IPS-NIHi7 (cell line): ENCODE results near the gene RGS7.
"Not testable (repeated sequence)": the region's sequence is repeated elsewhere in the genome, so short reads cannot be mapped to it uniquely, and the experiment has no call there.

ENCODE experiments used
- DNase-seq: peaks from one replicate; pipeline ENCODE4 v3.0.0; 2012; ENCODE audit warnings: mixed read lengths; ENCODE audit errors: extremely low spot score

The RGS7 gene

GRCh38 chr1:241140670-241141069 lies 216.3 kb downstream of the RGS7 start:
- no peak for DNase-seq

DNA sequence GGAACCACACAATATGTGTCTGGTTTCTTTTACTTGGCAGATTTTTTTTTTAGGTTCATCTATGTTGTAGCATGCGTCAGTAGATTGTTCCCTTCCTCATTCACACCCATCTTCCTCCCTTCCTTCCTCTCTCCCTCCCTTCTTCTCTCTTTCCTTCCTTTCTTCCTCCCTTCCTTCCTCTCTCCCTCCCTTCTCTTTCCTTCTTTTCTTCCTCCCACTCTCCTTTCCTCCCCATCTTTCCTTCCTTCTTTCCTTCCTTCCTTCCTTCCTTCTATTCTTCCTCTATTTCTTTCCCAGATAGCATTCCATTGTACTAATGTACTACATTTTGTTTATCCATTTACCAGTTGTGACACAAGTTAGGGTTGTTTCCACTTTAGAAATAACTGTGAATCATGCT lies 218.0 kb downstream of the RGS7 start:
- DNase-seq = no peak

- DNase-seq = no peak
Measured at GRCh38 chr1:241138248-241138647, 218.8 kb downstream of the RGS7 start.

DNA sequence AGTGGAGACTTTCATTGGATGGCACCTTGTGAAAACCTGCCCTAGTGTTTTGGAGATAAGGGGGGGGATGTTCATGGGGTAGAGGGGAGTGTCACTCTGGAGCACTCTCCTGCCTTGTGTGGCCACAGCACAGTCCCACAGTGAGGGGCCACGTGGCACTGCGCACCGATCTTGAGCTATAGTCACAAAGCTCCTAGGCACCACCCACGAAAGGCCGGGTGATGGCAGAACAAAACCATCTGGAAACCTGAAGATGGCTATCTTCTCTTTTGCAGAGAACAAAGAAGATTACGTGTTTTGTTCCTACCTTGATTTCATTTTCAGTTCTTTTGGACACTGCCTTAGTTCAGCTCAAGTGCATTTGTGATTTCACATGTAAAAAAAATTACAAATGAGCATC lies 220.6 kb downstream of the RGS7 start:
- no peak for DNase-seq

- DNase-seq = no peak
Measured at GRCh38 chr1:241131636-241132194, 225.3 kb downstream of the RGS7 start.

DNA sequence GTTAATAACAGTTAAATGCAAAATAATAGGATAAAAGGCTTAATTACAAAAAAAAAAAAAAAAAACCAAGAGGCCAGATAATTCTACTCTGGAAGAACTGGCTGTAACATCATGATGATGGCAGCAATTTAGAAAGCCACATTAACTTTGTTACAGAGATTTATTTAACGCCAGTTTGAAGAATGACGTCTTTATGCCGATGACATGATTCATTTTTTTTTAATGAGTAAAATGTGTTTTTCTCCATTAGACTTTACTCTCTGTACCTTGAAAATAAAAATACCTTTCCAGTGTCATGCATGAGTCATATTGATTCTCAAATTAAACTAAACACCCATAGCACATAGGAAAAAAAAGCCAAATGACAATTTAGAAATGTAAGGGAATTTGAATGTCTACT lies 226.1 kb downstream of the RGS7 start:
- no peak for DNase-seq

DNA sequence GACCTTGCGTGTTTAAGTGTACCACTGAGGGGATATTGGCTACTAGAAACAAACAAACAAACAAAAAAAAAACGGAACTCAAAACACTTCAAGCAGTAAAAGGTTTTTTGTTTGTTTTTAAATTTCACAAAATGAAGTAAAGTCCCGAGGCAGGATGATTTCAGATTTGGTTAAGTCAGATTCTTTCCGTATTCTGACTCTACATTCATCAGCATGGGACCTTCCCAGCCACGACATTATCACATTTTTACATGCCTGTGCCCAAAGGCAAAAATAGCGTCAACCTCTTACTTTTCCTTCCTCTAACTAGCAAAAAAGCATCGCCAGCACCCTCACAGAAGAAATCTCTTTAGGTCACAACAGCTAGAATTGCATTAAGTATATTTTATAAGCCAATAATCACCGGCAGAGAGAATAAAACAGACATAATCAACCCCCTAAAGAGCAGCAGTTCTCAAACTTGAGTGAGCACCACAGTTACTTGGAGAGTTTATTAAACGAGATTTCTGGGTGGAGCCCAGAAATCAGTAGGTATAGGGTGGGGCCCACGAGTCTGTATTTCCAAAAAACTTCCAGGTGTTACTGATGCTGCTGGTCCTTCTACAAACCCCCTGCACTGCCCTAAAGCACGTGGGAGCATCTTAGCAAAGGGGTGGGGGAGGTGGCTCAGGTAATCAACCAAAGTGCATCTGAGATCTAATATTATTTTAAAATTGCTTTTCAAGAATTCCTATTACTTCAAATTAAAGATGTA lies 227.6 kb downstream of the RGS7 start:
- DNase-seq = no peak

DNA sequence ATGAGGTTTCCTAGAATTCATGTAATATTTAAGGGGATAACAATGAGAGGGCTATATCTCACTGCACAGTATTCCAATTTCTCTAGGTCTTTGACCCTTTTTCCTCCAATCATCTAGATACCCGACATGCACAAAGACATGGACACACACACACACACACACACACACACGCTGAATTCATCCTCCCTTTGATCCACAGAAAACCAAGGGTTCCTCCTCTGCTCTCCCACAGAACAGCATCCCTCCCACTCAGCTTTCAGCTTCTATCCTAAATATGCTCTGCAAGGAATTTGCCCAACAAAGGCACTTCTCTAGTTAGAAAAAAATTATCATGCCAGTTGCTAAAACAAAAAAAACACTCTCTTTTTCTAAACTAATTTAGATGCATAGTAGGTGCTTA lies 231.7 kb downstream of the RGS7 start:
- DNase-seq = no peak

- no peak for DNase-seq
Measured at GRCh38 chr1:241118049-241118448, 239.0 kb downstream of the RGS7 start.

DNA sequence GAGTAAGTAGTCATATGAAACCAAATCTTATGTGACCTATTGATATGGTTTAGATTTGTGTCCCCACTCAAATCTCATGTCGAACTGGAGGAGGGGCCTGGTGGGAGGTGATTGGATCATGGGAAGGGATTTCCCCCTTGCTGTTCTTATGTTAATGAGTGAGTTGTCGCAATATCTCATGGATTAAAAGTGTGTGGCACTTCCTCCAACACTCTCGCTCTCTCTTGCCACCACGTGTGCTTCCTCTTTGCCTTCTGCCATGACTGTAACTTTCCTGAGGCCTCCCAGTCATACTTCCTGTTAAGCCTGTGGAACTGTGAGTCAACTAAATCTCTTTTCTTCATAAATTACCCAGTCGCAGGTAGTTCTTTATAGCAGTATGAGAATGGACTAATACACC lies 241.2 kb downstream of the RGS7 start:
- no peak for DNase-seq

GRCh38 chr1:241114699-241115233 lies 242.2 kb downstream of the RGS7 start:
- no peak for DNase-seq

DNA sequence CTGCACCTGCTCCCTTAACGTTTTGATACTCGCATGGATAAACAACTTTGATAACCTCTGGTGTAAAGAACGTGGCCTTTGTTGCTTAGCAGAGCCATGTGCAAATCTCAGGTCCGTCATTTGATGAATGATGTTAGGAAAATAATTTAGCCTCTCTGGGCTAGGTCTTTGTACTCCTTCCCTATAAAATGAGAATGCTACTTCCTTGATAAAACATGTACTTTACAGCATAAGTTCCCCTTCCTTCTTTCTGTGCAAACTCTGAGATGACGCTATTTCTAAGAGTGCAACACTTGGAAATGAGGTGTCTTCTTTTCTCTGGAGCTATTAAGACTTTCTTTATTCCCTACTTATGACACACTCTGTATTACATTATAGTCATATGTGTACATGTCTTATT lies 243.4 kb downstream of the RGS7 start:
- DNase-seq = no peak

- no peak for DNase-seq
Measured at GRCh38 chr1:241109039-241109438, 248.0 kb downstream of the RGS7 start.

DNA sequence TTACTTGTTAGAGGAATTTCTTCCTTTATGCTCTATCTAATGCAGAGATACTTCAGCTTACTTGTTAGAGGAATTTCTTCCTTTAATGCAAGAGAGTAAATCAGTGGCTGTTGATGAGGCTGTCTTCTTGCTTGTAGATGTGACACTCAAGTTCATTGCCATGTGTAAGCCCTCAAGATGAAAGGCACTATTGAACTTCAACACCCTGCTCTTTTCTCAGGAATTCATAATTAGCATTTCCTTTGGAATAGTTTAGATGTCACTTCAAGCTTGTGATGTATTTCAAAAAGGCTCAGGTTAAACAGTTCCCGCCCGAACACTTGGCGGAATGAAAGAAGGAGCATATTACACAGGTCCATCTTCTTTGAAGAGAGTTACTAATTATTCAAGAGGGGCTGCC lies 251.9 kb downstream of the RGS7 start:
- DNase-seq = no peak

- DNase-seq = no peak
Measured at GRCh38 chr1:241102664-241103063, 254.3 kb downstream of the RGS7 start.

DNA sequence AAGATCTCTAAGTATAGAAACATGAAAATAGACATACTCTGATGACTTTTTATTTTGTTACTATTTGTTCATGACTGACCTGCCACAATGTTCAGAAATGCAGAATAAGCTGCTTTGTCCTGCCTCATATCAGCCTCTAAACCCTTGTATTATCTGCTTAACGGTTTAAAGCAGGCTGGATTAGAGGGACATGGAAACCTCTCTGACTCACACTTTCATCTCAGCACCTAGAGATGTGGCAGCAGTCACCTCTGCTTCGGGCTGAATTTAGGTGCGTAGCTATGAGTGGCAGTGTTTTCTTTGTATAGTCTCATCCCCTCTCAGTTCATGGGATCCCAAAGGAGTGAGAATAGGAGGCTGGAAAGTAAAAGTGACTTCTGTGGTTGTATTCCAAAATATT lies 255.4 kb downstream of the RGS7 start:
- no peak for DNase-seq

DNA sequence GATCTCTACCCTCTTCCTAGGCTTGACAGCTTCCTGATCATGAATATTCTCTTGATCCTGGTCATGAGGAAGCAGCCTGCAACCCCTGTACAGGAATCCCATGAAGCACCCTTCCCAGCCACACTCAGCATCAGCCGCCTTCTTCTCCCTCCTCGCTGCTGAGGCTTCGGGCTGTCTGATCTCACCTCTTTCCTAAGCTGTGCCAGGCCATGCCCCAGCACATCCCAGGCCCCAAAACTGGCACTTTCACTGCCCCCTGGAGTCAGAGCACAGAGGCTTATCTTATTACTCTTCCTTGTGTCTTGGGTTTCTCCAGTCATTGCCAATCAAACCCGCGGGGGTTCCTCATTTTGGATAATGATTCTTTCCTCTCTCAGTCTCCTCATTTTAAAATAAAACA lies 259.5 kb downstream of the RGS7 start:
- DNase-seq = no peak

- DNase-seq = no peak
Measured at GRCh38 chr1:241096982-241097381, 260.0 kb downstream of the RGS7 start.

DNA sequence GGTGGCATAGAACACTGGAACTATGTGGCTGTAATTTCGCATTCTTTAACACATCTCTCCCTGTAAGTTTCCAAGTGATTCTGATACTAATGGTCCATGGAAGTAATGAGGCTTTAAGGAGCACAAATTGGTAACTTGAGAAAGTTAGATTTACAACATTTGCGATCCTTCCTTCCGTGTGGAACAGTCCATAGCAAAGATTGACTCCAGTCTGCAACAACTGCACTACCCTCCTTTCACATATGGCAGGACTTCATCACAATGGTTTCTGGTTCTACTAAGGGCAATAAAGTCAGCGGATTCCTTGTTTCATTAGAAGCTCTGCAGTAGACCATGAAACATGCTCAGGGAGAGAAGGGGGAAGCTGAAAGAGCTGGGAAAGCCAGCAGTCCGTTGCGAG lies 261.2 kb downstream of the RGS7 start:
- no peak for DNase-seq

DNA sequence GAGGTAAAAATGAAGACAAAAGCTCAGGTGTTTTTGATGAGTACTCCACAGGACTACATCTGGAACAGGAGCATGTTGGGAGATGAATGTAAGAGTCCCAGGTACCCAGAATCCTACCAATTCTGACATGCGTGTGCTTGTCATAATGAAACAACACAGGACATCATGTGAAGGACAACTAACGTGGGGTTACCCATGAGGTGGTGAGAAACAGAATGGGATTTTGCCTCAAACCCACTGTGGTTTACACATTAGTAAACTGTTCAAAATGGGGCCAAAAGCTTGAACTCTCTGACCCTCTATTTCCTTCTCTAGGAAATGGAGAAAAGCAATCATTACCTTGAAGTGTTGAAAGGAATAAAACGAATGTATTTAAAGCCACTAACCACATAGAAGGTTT lies 266.2 kb downstream of the RGS7 start:
- no peak for DNase-seq

DNA sequence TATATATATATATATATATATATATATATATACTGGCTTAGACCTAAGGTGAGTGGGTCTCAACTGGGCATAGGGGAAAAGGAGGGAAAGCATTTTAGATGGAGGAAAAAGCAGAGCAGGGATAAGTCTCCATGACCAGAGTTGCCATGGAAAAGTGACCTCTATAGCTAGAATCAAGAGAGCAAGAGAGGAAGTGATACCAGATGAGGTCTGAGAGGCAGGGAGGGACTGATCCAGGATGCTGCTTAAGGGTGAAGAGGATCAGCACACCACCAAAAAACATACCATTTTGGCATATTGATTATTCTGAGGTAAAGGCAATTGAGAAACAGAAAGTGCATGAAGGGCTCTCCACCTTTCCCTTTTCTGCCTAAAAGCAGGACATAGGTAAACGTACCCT lies 267.9 kb downstream of the RGS7 start:
- DNase-seq = not testable (repeated sequence)

GRCh38 chr1:241088075-241088474 lies 268.9 kb downstream of the RGS7 start:
- DNase-seq = not testable (repeated sequence)

DNA sequence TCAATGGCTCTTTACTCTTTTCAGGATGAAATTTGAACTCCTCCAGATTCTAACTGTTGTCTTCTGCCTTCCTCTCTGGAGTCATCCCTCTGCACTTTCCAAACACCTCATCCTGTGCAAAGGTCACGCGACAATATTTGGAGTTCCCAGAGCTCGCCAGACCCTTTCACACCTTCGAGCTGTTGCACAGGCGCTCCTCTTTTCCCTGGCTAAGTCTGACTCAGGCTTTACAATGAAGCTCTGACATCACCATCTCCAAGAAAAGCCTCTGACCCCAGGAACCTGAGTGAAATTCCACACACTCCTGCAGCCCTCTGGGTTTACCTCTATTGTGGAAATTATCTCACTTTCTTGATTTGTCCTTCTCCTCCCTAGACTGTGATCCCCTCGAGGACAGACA lies 270.3 kb downstream of the RGS7 start:
- DNase-seq = no peak

- DNase-seq = no peak
Measured at GRCh38 chr1:241083285-241083684, 273.7 kb downstream of the RGS7 start.
